Breast epithelium (tissue), 3 donors: ENCODE results near the gene PHF24.

ENCODE experiments used
- POLR2A ChIP-seq: fragments of 450-650 bp; IDR thresholded peaks from one replicate; pipeline ENCODE4 v1.6.1; 2016; ENCODE audit warnings: antibody characterized with exemption, mild to moderate bottlenecking, moderate library complexity
- TF ChIP-seq, protein P1 (sequence below), 3 donors: fragments of 450-650 bp; IDR thresholded peaks; one replicate each; pipeline ENCODE4 v1.5.1; 2016 to 2017; ENCODE audit warnings: antibody characterized with exemption in 3 of 3, mild to moderate bottlenecking in 3 of 3, moderate library complexity in 3 of 3

GRCh38 chr9:35029241-35029640 lies 71.2 kb downstream of the PHF24 start:
- TF ChIP-seq, protein P1, sequence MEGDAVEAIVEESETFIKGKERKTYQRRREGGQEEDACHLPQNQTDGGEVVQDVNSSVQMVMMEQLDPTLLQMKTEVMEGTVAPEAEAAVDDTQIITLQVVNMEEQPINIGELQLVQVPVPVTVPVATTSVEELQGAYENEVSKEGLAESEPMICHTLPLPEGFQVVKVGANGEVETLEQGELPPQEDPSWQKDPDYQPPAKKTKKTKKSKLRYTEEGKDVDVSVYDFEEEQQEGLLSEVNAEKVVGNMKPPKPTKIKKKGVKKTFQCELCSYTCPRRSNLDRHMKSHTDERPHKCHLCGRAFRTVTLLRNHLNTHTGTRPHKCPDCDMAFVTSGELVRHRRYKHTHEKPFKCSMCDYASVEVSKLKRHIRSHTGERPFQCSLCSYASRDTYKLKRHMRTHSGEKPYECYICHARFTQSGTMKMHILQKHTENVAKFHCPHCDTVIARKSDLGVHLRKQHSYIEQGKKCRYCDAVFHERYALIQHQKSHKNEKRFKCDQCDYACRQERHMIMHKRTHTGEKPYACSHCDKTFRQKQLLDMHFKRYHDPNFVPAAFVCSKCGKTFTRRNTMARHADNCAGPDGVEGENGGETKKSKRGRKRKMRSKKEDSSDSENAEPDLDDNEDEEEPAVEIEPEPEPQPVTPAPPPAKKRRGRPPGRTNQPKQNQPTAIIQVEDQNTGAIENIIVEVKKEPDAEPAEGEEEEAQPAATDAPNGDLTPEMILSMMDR (IDR thresholded peaks at IDR 0.05): no peak
- TF ChIP-seq POLR2A: no peak
